Neural cell (in vitro differentiated cells): Measurements from ENCODE around the gene OSBP2. TPM values are rescaled to one million over a fixed set of nuclear protein-coding genes. Genes with fewer than 3 reads are reported as not detected.

ENCODE experiments used
- H2AFZ ChIP-seq: fragments of 200-600, 300-800 bp; sonication (generic), shearing (Covaris generic); 2 replicates; pipeline ENCODE4 v1.6.0; 2014; ENCODE audit warnings: low read depth, mild to moderate bottlenecking, antibody characterized with exemption, low read length, moderate library complexity
- H3F3A ChIP-seq: fragments of 200-600 bp; shearing (Covaris generic); 2 replicates; pipeline ENCODE4 v1.6.1; 2016; ENCODE audit warnings: mild to moderate bottlenecking, moderate library complexity, mixed read lengths, antibody characterized with exemption, low read length; ENCODE audit not compliant: insufficient read depth, poor library complexity, severe bottlenecking
- H3K27ac ChIP-seq: fragments of 200-600, 300-800 bp; sonication (generic), shearing (Covaris generic); 2 replicates; pipeline ENCODE4 v1.5.1; 2014; ENCODE audit warnings: mild to moderate bottlenecking, low read length, moderate library complexity
- H3K27me3 ChIP-seq: fragments of 300-800, 200-600 bp; sonication (generic), shearing (Covaris generic); 2 replicates; pipeline ENCODE4 v1.6.0; 2014; ENCODE audit warnings: mild to moderate bottlenecking, low read depth, low read length, moderate library complexity; ENCODE audit not compliant: insufficient read depth
- H3K36me3 ChIP-seq: fragments of 300-800, 200-600 bp; sonication (generic), shearing (Covaris generic); 2 replicates; pipeline ENCODE4 v1.5.1; 2014; ENCODE audit warnings: mild to moderate bottlenecking, antibody characterized with exemption, low read length, moderate library complexity; ENCODE audit not compliant: insufficient read depth
- H3K4me2 ChIP-seq: fragments of 300-800, 200-600 bp; sonication (generic), shearing (Covaris generic); 2 replicates; pipeline ENCODE4 v1.6.0; 2014; ENCODE audit warnings: mild to moderate bottlenecking, low read length
- H3K4me3 ChIP-seq: fragments of 300-800, 200-600 bp; sonication (generic), shearing (Covaris generic); 2 replicates; pipeline ENCODE4 v1.5.1; 2014; ENCODE audit warnings: mild to moderate bottlenecking, low read length, moderate library complexity
- H3K79me2 ChIP-seq: fragments of 200-600 bp; shearing (Covaris generic); replicated peaks from 2 replicates; pipeline ENCODE4 v1.6.0; 2014; ENCODE audit warnings: mild to moderate bottlenecking, low read length, moderate library complexity; ENCODE audit not compliant: insufficient read depth
- H3K9ac ChIP-seq: fragments of 300-800, 200-600 bp; sonication (generic), shearing (Covaris generic); 2 replicates; pipeline ENCODE4 v1.6.1; 2016; ENCODE audit warnings: mild to moderate bottlenecking, low read length, mixed read lengths
- H3K9me2 ChIP-seq: fragments of 200-600 bp; shearing (Covaris generic); 2 replicates; pipeline ENCODE4 v1.6.1; 2016; ENCODE audit warnings: mild to moderate bottlenecking, low read length, mixed read lengths; ENCODE audit not compliant: insufficient read depth
- H3K9me3 ChIP-seq: fragments of 200-600, 300-800 bp; sonication (generic), shearing (Covaris generic); 2 replicates; pipeline ENCODE4 v1.6.1; 2016; ENCODE audit warnings: mild to moderate bottlenecking, mixed run types, low read length, moderate library complexity, mixed read lengths
- H4K20me1 ChIP-seq: fragments of 200-600 bp; shearing (Covaris generic); 2 replicates; pipeline ENCODE4 v1.6.1; 2016; ENCODE audit warnings: mild to moderate bottlenecking, mixed run types; ENCODE audit not compliant: insufficient read depth
- EP300 ChIP-seq: fragments of 450-650 bp; conservative IDR thresholded peaks from 2 replicates; pipeline ENCODE4 v1.6.1; 2014; ENCODE audit warnings: antibody characterized with exemption, mild to moderate bottlenecking, moderate library complexity; ENCODE audit not compliant: poor library complexity, severe bottlenecking
- EZH2 ChIP-seq: fragments of 200-600, 300-800 bp; shearing (Covaris generic), sonication (generic); IDR thresholded peaks from 2 replicates; pipeline ENCODE4 v1.6.1; 2014; ENCODE audit warnings: antibody characterized with exemption, low read length, borderline replicate concordance, mild to moderate bottlenecking; ENCODE audit not compliant: insufficient read depth, poor library complexity, severe bottlenecking
- MXI1 ChIP-seq: fragments of 450-650 bp; conservative IDR thresholded peaks from 2 replicates; pipeline ENCODE4 v1.6.1; 2014; ENCODE audit warnings: antibody characterized with exemption, mild to moderate bottlenecking; ENCODE audit not compliant: poor library complexity, severe bottlenecking
- POLR2AphosphoS5 ChIP-seq: IDR thresholded peaks from 2 replicates; pipeline ENCODE4 v1.6.1; 2012
- RAD21 ChIP-seq: fragments of 450-650 bp; conservative IDR thresholded peaks from 2 replicates; pipeline ENCODE4 v1.6.1; 2014; ENCODE audit warnings: antibody characterized with exemption, mild to moderate bottlenecking, moderate library complexity
- SMC3 ChIP-seq: fragments of 450-650 bp; conservative IDR thresholded peaks from 2 replicates; pipeline ENCODE4 v1.6.1; 2014; ENCODE audit warnings: antibody characterized with exemption, mild to moderate bottlenecking, moderate library complexity; ENCODE audit not compliant: poor library complexity
- TAF1 ChIP-seq: IDR thresholded peaks from 2 replicates; pipeline ENCODE4 v1.6.1; 2012; ENCODE audit warnings: low read depth
- polyA plus RNA-seq: library from polyadenylated mRNA; depleted of rRNA; stranded (reverse); fragments of >200 nt; gene quantifications from 2 replicates; pipeline ENCODE4 v1.2.3, GENCODE V29; 2014
- TF ChIP-seq, protein P1 (sequence below): IDR thresholded peaks from 2 replicates; pipeline ENCODE4 v1.6.1; 2012; ENCODE audit warnings: borderline replicate concordance
- TF ChIP-seq, protein P2 (sequence below): fragments of 450-650 bp; IDR thresholded peaks from 2 replicates; pipeline ENCODE4 v1.5.1; 2014; ENCODE audit warnings: antibody characterized with exemption, mild to moderate bottlenecking, moderate library complexity; ENCODE audit not compliant: poor library complexity, severe bottlenecking

Gene OSBP2
- polyA plus RNA-seq, 1 donor from 2014 or later, result 8.7 TPM

GRCh38 chr22:30934053-30934452, 239.4 kb downstream of the OSBP2 start:
- H3K36me3 ChIP-seq, result peaks cover 7% of the 10 kb centered on the region
- peaks cover 2% of the 10 kb centered on the region for H4K20me1 ChIP-seq

DNA sequence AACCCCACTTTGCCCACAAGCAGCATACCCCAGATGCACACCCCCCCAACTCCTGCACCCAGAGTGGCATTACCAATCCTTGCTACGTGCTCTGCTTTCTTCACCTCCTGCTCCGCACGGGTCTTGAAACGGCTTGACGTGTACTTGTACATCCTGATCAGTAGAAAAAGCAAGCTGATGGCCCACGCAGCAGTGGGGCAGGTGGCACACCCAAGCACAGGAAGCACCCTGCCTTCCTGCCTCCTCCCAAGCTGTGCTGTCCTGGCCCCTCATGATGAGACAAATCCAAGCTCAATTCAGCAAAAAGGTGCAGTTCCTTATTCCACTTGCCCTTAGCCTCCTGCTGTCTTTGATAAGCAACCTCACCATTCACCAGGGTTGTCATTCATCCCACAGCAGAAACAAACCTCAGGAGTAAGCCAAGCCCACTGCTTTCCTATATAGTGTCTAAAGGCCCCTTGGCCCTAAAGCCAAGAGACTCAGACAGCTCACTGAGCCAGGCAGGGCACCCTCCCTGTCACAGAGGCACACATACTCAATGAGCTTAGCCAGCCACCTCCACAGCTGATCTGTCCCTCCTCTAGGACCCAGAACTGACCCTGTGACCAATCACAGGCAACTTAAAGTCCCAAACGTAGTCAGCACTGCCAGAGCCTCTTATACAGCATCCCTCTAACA, 246.2 kb downstream of the OSBP2 start:
- Histone ChIP-seq H3K36me3 (peaks cover 28% of the 10 kb centered on the region), H4K20me1 (peaks cover 2% of the 10 kb centered on the region), H3K27me3 (no peaks in the 10 kb centered on the region), H3K27ac (no peak overlapping the region), H3K4me3 (no peak overlapping the region), H3F3A (no peaks in the 10 kb centered on the region), H3K79me2 (no peaks in the 10 kb centered on the region), H3K9ac (no peak overlapping the region), H3K9me2 (no peaks in the 10 kb centered on the region), H3K4me2 (no peak overlapping the region), H3K9me3 (no peaks in the 10 kb centered on the region), H2AFZ (no peak overlapping the region)
- TF ChIP-seq RAD21 (no peak), POLR2AphosphoS5 (no peak), EP300 (no peak), SMC3 (no peak), EZH2 (no peak)

More at GRCh38 chr22:30934053-30934452, 239.4 kb downstream of the OSBP2 start:
- H3K4me3 ChIP-seq, result no peak overlapping the region
- TF ChIP-seq SMC3, result no peak
- TF ChIP-seq, protein P1, sequence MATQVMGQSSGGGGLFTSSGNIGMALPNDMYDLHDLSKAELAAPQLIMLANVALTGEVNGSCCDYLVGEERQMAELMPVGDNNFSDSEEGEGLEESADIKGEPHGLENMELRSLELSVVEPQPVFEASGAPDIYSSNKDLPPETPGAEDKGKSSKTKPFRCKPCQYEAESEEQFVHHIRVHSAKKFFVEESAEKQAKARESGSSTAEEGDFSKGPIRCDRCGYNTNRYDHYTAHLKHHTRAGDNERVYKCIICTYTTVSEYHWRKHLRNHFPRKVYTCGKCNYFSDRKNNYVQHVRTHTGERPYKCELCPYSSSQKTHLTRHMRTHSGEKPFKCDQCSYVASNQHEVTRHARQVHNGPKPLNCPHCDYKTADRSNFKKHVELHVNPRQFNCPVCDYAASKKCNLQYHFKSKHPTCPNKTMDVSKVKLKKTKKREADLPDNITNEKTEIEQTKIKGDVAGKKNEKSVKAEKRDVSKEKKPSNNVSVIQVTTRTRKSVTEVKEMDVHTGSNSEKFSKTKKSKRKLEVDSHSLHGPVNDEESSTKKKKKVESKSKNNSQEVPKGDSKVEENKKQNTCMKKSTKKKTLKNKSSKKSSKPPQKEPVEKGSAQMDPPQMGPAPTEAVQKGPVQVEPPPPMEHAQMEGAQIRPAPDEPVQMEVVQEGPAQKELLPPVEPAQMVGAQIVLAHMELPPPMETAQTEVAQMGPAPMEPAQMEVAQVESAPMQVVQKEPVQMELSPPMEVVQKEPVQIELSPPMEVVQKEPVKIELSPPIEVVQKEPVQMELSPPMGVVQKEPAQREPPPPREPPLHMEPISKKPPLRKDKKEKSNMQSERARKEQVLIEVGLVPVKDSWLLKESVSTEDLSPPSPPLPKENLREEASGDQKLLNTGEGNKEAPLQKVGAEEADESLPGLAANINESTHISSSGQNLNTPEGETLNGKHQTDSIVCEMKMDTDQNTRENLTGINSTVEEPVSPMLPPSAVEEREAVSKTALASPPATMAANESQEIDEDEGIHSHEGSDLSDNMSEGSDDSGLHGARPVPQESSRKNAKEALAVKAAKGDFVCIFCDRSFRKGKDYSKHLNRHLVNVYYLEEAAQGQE, result no peak
- TF ChIP-seq, protein P2, sequence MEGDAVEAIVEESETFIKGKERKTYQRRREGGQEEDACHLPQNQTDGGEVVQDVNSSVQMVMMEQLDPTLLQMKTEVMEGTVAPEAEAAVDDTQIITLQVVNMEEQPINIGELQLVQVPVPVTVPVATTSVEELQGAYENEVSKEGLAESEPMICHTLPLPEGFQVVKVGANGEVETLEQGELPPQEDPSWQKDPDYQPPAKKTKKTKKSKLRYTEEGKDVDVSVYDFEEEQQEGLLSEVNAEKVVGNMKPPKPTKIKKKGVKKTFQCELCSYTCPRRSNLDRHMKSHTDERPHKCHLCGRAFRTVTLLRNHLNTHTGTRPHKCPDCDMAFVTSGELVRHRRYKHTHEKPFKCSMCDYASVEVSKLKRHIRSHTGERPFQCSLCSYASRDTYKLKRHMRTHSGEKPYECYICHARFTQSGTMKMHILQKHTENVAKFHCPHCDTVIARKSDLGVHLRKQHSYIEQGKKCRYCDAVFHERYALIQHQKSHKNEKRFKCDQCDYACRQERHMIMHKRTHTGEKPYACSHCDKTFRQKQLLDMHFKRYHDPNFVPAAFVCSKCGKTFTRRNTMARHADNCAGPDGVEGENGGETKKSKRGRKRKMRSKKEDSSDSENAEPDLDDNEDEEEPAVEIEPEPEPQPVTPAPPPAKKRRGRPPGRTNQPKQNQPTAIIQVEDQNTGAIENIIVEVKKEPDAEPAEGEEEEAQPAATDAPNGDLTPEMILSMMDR, result no peak
- TF ChIP-seq MXI1, result no peak
- TF ChIP-seq TAF1, result no peak
- TF ChIP-seq RAD21, result no peak
- no peak for TF ChIP-seq EZH2
- TF ChIP-seq POLR2AphosphoS5, result no peak
- TF ChIP-seq EP300, result no peak
- no peaks in the 10 kb centered on the region for H3K27me3 ChIP-seq
- no peak overlapping the region for H3K4me2 ChIP-seq
- H3F3A ChIP-seq, result no peaks in the 10 kb centered on the region
- H3K27ac ChIP-seq, result no peak overlapping the region
- no peak overlapping the region for H3K9ac ChIP-seq
- H2AFZ ChIP-seq, result no peak overlapping the region
- no peaks in the 10 kb centered on the region for H3K79me2 ChIP-seq
- no peaks in the 10 kb centered on the region for H3K9me3 ChIP-seq
- no peaks in the 10 kb centered on the region for H3K9me2 ChIP-seq
